CD8-positive, alpha-beta memory T cell (primary cell): Measurements from ENCODE around the gene TESMIN. TPM values are rescaled to one million over a fixed set of nuclear protein-coding genes. Genes with fewer than 3 reads are reported as not detected.

Experiments
- CTCF ChIA-PET: fragments of 350-600 bp; sonication (Branson Sonifier 250); formaldehyde crosslinking; loops from one replicate; lab custom pipeline; 2021; ENCODE audit warnings: antibody characterized with exemption; lab: Charles Lee
- POLR2A ChIA-PET: fragments of 350-600 bp; sonication (Branson Sonifier 250); formaldehyde crosslinking; loops from one replicate; lab custom pipeline; 2021; ENCODE audit warnings: antibody characterized with exemption; lab: Charles Lee
- DNase-seq, 5 donors: peaks; one replicate each; pipeline versions ENCODE4 v3.0.0 to v3.0.0-alpha.2; 2020 to 2022; ENCODE audit warnings: mixed read lengths in 1 of 5
- H3K27ac ChIP-seq: one replicate; pipeline ENCODE4 v1.7.0; 2013; ENCODE audit warnings: low read depth, mild to moderate bottlenecking, low read length, moderate library complexity
- H3K27me3 ChIP-seq: 2 replicates; pipeline ENCODE4 v1.7.0; 2013; ENCODE audit warnings: low read length, mild to moderate bottlenecking; ENCODE audit not compliant: insufficient read depth, poor library complexity, severe bottlenecking
- H3K36me3 ChIP-seq: 2 replicates; pipeline ENCODE4 v1.7.0; 2013; ENCODE audit warnings: mild to moderate bottlenecking, low read length, moderate library complexity; ENCODE audit not compliant: insufficient read depth
- H3K4me1 ChIP-seq: 2 replicates; pipeline ENCODE4 v1.7.0; 2013; ENCODE audit warnings: mild to moderate bottlenecking, low read length, moderate library complexity; ENCODE audit not compliant: insufficient read depth
- H3K4me3 ChIP-seq: 2 replicates; pipeline ENCODE4 v1.7.0; 2013; ENCODE audit warnings: mild to moderate bottlenecking, low read length
- H3K9me3 ChIP-seq: 2 replicates; pipeline ENCODE4 v1.7.0; 2013; ENCODE audit warnings: mild to moderate bottlenecking, low read length
- H3K27ac Mint-ChIP-seq, 8 donors: one replicate each; pipeline ENCODE4 v1.8.0; 2020 to 2021; ENCODE audit warnings: mixed read lengths in 8 of 8, mild to moderate bottlenecking in 6 of 8, inconsistent platforms in 3 of 8, moderate library complexity in 3 of 8
- H3K27me3 Mint-ChIP-seq, 2 donors: one replicate each; pipeline ENCODE4 v1.8.0; 2020 to 2021; ENCODE audit warnings: mixed read lengths in 2 of 2, mild to moderate bottlenecking in 1 of 2, moderate library complexity in 1 of 2
- H3K36me3 Mint-ChIP-seq, 3 donors: one replicate each; pipeline ENCODE4 v1.8.0; 2020 to 2021; ENCODE audit warnings: mixed read lengths in 3 of 3, inconsistent platforms in 1 of 3, mild to moderate bottlenecking in 1 of 3
- H3K4me1 Mint-ChIP-seq, 3 donors: one replicate each; pipeline ENCODE4 v1.8.0; 2020 to 2021; ENCODE audit warnings: mixed read lengths in 3 of 3, inconsistent platforms in 1 of 3, mild to moderate bottlenecking in 1 of 3
- H3K4me3 Mint-ChIP-seq, 7 donors: one replicate each; pipeline ENCODE4 v1.8.0; 2020 to 2021; ENCODE audit warnings: mixed read lengths in 7 of 7, mild to moderate bottlenecking in 6 of 7, moderate library complexity in 4 of 7, inconsistent platforms in 2 of 7
- H3K9me3 Mint-ChIP-seq, 5 donors: one replicate each; pipeline ENCODE4 v1.8.0; 2020 to 2022; ENCODE audit warnings: mixed read lengths in 5 of 5, mild to moderate bottlenecking in 3 of 5, moderate library complexity in 2 of 5, inconsistent platforms in 1 of 5
- polyA plus RNA-seq: library from polyadenylated mRNA; unstranded; fragments of 300-500 nt; fragmentation: Illumina TruSeq; gene quantifications from one replicate; pipeline ENCODE4 v1.2.3, GENCODE V29; 2021
- total RNA-seq, 2 experiments: library from RNA; stranded (reverse); gene quantifications; one replicate each; pipeline ENCODE4 v1.2.3, GENCODE V29; 2021

TESMIN gene
- total and polyA plus RNA-seq, 3 experiments from 2014 or later, result 1.3 to 3.2 (median 1.3) TPM

DNA sequence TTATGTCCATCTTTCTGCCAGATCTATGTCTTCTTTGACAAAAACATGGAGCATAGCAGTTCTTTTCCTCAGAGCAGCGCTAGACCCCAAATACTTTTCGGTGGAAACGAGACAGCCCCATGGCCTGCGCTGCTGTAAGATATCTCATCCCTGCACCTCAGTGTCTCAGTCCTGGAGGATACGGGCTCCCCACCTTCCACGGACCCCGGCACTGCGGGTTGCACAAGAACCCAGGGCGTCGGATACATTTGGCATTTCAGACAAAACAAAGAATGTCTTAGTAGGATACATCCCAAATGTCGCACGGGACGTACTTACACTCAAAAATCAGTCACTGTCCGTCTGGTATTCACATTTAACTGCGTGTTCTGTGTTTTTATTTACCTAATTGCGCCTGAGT lies 76.9 kb downstream of the TESMIN start:
- CTCF ChIA-PET, result no interaction called here

DNA sequence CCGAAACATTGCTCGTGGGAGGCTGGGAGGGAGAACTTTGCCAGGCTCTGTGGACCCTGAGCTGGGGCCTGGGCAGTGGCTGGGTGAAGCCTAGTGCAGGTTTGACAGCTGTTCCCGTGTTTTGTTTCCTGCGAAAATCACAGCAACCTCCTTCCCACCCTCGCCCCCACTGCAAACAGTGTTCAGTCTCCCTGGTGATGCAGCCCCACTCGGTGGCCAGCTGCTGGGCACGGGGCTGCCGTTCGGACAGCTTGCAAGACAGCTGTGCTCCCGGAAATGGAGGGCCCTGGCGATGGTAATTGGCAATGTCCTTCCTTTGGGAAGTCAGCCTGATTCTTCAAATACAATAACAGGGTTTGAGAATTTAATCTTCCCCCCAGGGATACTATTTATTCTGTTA lies 77.3 kb downstream of the TESMIN start:
- Histone ChIP-seq H3K27me3 (no peaks in the 10 kb centered on the region), H3K4me1 (no peaks in the 10 kb centered on the region), H3K9me3 (no peaks in the 10 kb centered on the region), H3K4me3 (no peak overlapping the region), H3K36me3 (no peaks in the 10 kb centered on the region), H3K27ac (no peak overlapping the region)
- DNase-seq, result peak in 1 of 5 donors; percentile 12
- Mint-ChIP-seq H3K9me3 (no peaks in the 10 kb centered on the region), H3K27me3 (peaks cover 12 to 30% of the 10 kb centered on the region in 2 donors), H3K4me1 (no peaks in the 10 kb centered on the region), H3K4me3 (no peak overlapping the region), H3K36me3 (no peaks in the 10 kb centered on the region), H3K27ac (peak overlapping the region in 1 of 8 donors; percentile 42)
- ChIA-PET CTCF (no interaction called here), POLR2A (no interaction called here)

More for the DNA sequence above, 76.9 kb downstream of the TESMIN start:
- POLR2A ChIA-PET, result no interaction called here
- H3K4me3 ChIP-seq, result no peak overlapping the region
- Mint-ChIP-seq H3K36me3 (no peaks in the 10 kb centered on the region), H3K4me3 (no peak overlapping the region), H3K27ac (no peak overlapping the region), H3K27me3 (peaks cover 12 to 33% of the 10 kb centered on the region in 2 donors), H3K9me3 (no peaks in the 10 kb centered on the region), H3K4me1 (no peaks in the 10 kb centered on the region)
- H3K27me3 ChIP-seq, result no peaks in the 10 kb centered on the region
- H3K4me1 ChIP-seq, result no peaks in the 10 kb centered on the region
- no peaks in the 10 kb centered on the region for H3K36me3 ChIP-seq
- no peaks in the 10 kb centered on the region for H3K9me3 ChIP-seq
- DNase-seq, result peak in 1 of 5 donors; percentile 33
- no peak overlapping the region for H3K27ac ChIP-seq

- no peaks in the 10 kb centered on the region for H3K4me1 ChIP-seq
- ChIA-PET POLR2A (no interaction called here), CTCF (no interaction called here)
- peaks cover 10 to 26% of the 10 kb centered on the region in 2 donors for H3K27me3 Mint-ChIP-seq
- no peaks in the 10 kb centered on the region for H3K9me3 Mint-ChIP-seq
- DNase-seq, result peak in 1 of 5 donors; percentile 10
- no peak overlapping the region for H3K4me3 Mint-ChIP-seq
- no peaks in the 10 kb centered on the region for H3K36me3 ChIP-seq
- no peaks in the 10 kb centered on the region for H3K36me3 Mint-ChIP-seq
- H3K27me3 ChIP-seq, result no peaks in the 10 kb centered on the region
- no peaks in the 10 kb centered on the region for H3K4me1 Mint-ChIP-seq
- no peaks in the 10 kb centered on the region for H3K9me3 ChIP-seq
- no peak overlapping the region for H3K27ac Mint-ChIP-seq
- no peak overlapping the region for H3K27ac ChIP-seq
- H3K4me3 ChIP-seq, result no peak overlapping the region
Observed at GRCh38 chr11:68673306-68673945, 77.9 kb downstream of the TESMIN start.

DNA sequence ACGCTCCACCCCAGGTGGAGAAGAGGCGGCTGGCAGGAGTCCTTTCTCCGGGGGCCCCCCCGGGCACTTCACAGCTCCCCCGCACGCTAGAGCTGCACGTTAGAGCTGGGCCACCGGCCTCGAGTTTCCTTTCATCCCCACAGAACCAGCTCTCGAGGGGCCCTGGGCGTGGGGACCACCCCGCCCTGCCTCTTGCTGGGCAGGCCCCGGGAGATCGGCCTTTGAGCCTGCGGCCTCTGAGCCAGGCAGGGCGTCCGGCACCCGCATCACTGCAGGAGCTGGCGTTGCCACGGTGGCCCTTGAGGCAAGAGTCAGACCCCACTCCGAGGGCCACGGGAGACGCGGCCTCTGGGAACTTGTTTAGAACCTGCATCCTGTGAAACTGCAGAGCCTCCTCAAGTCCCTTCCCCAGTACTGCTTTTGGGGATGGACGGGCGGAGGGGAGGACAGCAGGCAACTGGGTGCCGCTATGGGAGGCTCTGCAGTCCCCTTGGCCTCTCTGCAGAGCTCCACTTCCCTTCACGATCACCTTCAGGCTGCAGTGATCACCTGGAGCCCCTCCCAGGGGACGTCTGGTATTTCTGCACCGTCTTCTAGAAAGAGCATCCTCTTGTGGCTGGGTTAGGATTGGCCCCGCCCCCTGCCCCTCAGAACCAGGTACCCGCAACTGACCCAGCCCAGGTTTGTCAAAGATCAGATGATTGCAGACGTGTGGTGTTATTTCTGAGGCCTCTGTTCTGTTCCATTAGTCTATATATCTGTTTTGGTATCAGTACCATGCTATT lies 80.9 kb downstream of the TESMIN start:
- CTCF ChIA-PET, result no interaction called here
- H3K27ac Mint-ChIP-seq, result no peak overlapping the region

DNA sequence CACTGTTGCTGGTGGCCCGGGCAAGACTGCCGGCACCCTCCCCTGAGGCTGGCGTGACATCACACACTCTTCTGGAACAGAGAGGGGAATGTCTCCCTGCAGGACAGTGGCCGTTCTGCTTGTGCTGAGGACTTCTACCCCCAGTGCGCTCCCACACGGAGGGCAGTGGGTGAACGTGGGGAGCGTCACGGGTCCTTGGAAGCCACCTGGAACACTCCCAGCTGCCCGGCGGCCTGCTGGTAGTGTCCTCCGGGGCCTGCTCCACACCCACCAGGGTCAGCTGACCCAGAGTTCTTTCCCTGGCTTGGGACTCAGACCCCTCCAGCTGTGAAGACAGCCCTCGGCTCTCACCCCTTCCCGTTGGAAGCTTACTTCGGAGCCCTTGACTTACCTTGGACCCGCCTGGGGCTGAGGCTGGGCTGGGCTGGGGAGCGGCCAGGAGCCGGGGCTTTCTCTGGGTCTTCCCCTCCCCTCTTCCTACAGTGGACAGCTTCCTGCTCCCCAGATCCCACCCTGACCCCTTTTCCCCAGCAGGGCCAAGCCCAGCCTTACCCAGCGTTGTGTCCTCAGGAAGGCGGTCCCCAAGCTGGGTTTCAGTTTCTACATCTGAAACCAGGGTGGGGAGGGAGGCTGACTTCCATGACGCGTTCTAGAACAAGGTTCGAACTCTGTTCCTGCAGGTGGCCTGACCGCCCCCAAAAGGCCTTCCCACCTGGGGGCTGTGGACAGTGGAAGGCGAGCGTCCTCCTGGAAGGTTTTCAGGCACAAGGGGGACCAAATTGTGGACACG lies 81.8 kb downstream of the TESMIN start:
- no peaks in the 10 kb centered on the region for H3K4me1 Mint-ChIP-seq
- peak in 1 of 5 donors; percentile 39 for DNase-seq
- Histone ChIP-seq H3K4me3 (no peak overlapping the region), H3K27me3 (no peaks in the 10 kb centered on the region), H3K4me1 (no peaks in the 10 kb centered on the region), H3K36me3 (no peaks in the 10 kb centered on the region), H3K9me3 (no peaks in the 10 kb centered on the region), H3K27ac (no peak overlapping the region)
- peaks cover 9 to 13% of the 10 kb centered on the region in 2 donors for H3K27me3 Mint-ChIP-seq
- ChIA-PET CTCF (no interaction called here), POLR2A (no interaction called here)
- H3K9me3 Mint-ChIP-seq, result no peaks in the 10 kb centered on the region
- no peak overlapping the region for H3K27ac Mint-ChIP-seq
- no peak overlapping the region for H3K4me3 Mint-ChIP-seq
- H3K36me3 Mint-ChIP-seq, result no peaks in the 10 kb centered on the region

More for the DNA sequence above, 80.9 kb downstream of the TESMIN start:
- Histone ChIP-seq H3K36me3 (no peaks in the 10 kb centered on the region), H3K27me3 (no peaks in the 10 kb centered on the region), H3K4me1 (no peaks in the 10 kb centered on the region), H3K27ac (no peak overlapping the region), H3K9me3 (no peaks in the 10 kb centered on the region), H3K4me3 (no peak overlapping the region)
- Mint-ChIP-seq H3K4me3 (no peak overlapping the region), H3K9me3 (no peaks in the 10 kb centered on the region), H3K27me3 (peaks cover 7 to 13% of the 10 kb centered on the region in 2 donors), H3K4me1 (no peaks in the 10 kb centered on the region), H3K36me3 (no peaks in the 10 kb centered on the region)
- POLR2A ChIA-PET, result no interaction called here
- DNase-seq, result peak in 1 of 5 donors; percentile 30

DNA sequence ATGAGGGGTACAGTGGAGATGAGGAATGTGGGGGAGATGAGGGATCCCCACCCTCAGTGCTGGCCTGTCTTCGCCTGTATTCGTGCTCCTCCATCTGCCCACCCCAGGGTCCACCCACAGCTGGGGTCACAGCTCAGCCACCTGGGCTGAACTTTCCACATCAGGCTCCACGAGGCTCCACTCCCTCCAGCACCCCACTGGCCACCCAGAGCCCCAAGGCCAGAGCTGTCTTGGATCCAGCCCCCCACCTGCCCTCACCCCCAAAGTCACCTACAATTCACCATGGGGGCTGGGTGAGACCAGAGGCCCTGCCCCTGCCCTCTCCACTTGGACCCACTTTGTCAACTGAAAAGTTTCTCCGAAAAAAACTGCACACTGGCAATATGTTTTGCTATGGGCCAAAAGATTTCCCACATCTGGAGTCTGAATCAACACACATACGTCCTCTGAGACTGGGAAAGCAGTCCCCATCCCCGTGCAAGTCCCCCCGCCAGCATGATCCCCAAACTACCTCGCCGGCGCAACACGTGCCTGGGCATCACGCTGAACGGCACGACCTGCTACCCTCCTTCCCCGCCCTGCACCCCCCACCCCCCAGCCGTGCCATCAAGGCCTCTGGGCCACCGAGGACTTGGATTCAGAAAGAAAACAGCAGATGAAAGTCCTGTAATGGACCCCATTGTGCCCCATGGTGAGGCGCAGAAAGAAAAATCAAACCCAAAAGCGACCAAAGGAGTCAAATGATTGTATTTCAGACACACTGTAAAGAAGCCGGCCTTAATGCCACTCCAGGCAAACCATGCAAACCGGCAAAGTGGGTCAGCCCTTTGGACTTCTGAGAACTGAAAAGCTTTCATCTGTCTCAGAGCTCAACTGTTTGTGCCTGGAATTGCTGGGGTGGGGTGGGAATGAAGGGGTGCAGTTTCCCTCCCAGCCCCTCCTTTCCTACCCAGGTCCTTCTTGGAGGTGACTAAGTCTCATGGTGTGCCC lies 83.5 kb downstream of the TESMIN start:
- no peaks in the 10 kb centered on the region for H3K9me3 ChIP-seq
- no peaks in the 10 kb centered on the region for H3K36me3 Mint-ChIP-seq
- ChIA-PET CTCF (no interaction called here), POLR2A (no interaction called here)
- H3K27me3 Mint-ChIP-seq, result peaks cover 4 to 15% of the 10 kb centered on the region in 2 donors
- no peaks in the 10 kb centered on the region for H3K36me3 ChIP-seq
- H3K4me3 ChIP-seq, result no peak overlapping the region
- no peaks in the 10 kb centered on the region for H3K27me3 ChIP-seq
- H3K4me3 Mint-ChIP-seq, result no peak overlapping the region
- no peaks in the 10 kb centered on the region for H3K4me1 Mint-ChIP-seq
- peak in 1 of 5 donors; percentile 22 for DNase-seq
- H3K9me3 Mint-ChIP-seq, result no peaks in the 10 kb centered on the region
- no peaks in the 10 kb centered on the region for H3K4me1 ChIP-seq
- H3K27ac Mint-ChIP-seq, result no peak overlapping the region
- no peak overlapping the region for H3K27ac ChIP-seq

DNA sequence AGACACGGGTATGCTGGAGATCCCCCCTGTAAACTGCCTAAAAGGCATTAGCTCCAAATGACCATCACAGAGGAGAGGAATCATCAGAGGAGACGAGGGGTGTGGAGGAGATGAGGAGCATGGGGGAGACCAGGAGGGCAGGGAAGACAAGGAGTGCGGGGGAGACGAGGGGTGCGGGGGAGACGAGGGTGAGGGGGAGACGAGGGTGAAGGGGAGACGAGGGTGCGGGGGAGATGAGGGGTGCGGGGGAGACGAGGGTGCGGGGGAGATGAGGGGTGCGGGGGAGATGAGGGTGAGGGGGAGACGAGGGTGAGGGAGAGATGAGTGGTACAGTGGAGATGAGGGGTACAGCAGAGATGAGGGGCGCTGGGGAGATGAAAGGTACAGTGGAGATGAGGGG lies 84.5 kb downstream of the TESMIN start:
- DNase-seq, result peak in 1 of 5 donors; percentile 13
- H3K27ac Mint-ChIP-seq, result no peak overlapping the region
- Histone ChIP-seq H3K4me1 (no peaks in the 10 kb centered on the region), H3K9me3 (no peaks in the 10 kb centered on the region), H3K27me3 (no peaks in the 10 kb centered on the region), H3K27ac (no peak overlapping the region), H3K4me3 (no peak overlapping the region), H3K36me3 (no peaks in the 10 kb centered on the region)
- POLR2A ChIA-PET, result no interaction called here
- no peak overlapping the region for H3K4me3 Mint-ChIP-seq
- H3K9me3 Mint-ChIP-seq, result no peaks in the 10 kb centered on the region
- H3K27me3 Mint-ChIP-seq, result peaks cover 4 to 24% of the 10 kb centered on the region in 2 donors
- CTCF ChIA-PET, result no interaction called here
- H3K4me1 Mint-ChIP-seq, result no peaks in the 10 kb centered on the region
- H3K36me3 Mint-ChIP-seq, result no peaks in the 10 kb centered on the region
